Mucosa of rectum (tissue), 2 donors: ENCODE results near the gene FFAR3.
"Not testable (repeated sequence)": the region's sequence is repeated elsewhere in the genome, so short reads cannot be mapped to it uniquely, and the experiment has no call there.

Experiments
- H3K27ac ChIP-seq, 2 donors: one replicate each; pipeline ENCODE4 v1.7.0; 2013; ENCODE audit warnings: inconsistent platforms in 2 of 2, low read depth in 2 of 2, low read length in 2 of 2
- H3K27me3 ChIP-seq, 2 donors: one replicate each; pipeline ENCODE4 v1.7.0; 2013; ENCODE audit warnings: low read length in 2 of 2; ENCODE audit not compliant: control insufficient read depth in 2 of 2, insufficient read depth in 2 of 2
- H3K36me3 ChIP-seq, 2 donors: one replicate each; pipeline ENCODE4 v1.7.0; 2013; ENCODE audit warnings: low read length in 2 of 2; ENCODE audit not compliant: control insufficient read depth in 2 of 2, insufficient read depth in 2 of 2
- H3K4me1 ChIP-seq, 2 donors: one replicate each; pipeline ENCODE4 v1.7.0; 2013; ENCODE audit warnings: low read length in 2 of 2, mild to moderate bottlenecking in 1 of 2; ENCODE audit not compliant: control insufficient read depth in 2 of 2, insufficient read depth in 2 of 2
- H3K4me3 ChIP-seq, 2 donors: one replicate each; pipeline ENCODE4 v1.7.0; 2013; ENCODE audit warnings: low read length in 2 of 2
- H3K9ac ChIP-seq, 2 donors: one replicate each; pipeline ENCODE4 v1.7.0; 2013; ENCODE audit warnings: low read length in 2 of 2, low read depth in 1 of 2, mild to moderate bottlenecking in 1 of 2
- H3K9me3 ChIP-seq, 2 donors: one replicate each; pipeline ENCODE4 v1.7.0; 2013; ENCODE audit warnings: low read length in 2 of 2; ENCODE audit not compliant: control insufficient read depth in 2 of 2
- donor health status: healthy.
- donor health status: Normal muscosa, but diverticular disease.

The FFAR3 gene

DNA sequence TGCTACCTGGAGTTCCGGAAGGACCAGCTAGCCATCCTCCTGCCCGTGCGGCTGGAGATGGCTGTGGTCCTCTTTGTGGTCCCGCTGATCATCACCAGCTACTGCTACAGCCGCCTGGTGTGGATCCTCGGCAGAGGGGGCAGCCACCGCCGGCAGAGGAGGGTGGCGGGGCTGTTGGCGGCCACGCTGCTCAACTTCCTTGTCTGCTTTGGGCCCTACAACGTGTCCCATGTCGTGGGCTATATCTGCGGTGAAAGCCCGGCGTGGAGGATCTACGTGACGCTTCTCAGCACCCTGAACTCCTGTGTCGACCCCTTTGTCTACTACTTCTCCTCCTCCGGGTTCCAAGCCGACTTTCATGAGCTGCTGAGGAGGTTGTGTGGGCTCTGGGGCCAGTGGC is 1.1 kb downstream of the FFAR3 start:
- H3K4me1 ChIP-seq, H3K9ac ChIP-seq, H3K9me3 ChIP-seq, H3K36me3 ChIP-seq, H3K27ac ChIP-seq, H3K4me3 ChIP-seq, H3K27me3 ChIP-seq: not testable (repeated sequence)

GRCh38 chr19:35360081-35360480 is 1.8 kb downstream of the FFAR3 start:
- not testable (repeated sequence) for H3K4me1 ChIP-seq, H3K27me3 ChIP-seq, H3K4me3 ChIP-seq, H3K27ac ChIP-seq, H3K9ac ChIP-seq, H3K36me3 ChIP-seq, H3K9me3 ChIP-seq

DNA sequence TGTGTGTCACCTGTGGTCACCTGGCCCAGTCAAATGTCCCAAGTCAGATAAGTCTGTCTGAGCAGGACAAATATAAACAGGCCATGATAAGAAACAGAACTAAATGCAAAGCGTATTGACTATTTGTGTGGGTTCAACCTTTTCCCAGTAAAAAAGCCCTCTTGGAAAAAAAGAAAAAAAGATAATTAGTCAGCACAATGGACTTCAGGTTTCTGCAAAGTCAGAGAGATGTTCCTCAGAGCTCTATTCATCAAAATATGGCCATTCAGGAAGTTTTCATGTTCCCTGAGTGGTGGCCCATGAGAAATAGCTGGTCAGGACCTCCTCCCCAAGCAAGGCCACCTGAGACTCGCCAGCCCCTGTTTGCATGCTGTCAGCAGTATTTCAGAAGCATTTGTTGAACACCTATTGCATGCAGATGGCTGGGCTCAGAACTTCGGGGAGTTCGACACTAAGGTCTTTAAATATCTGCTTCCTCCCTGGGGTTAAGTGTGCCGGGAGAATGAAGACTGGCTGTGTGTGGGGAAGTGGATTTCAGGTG is 2.7 kb downstream of the FFAR3 start:
- H3K4me3 ChIP-seq = no peak overlapping the region
- H3K27me3 ChIP-seq = no peaks in the 10 kb centered on the region
- H3K27ac ChIP-seq = no peak overlapping the region
- no peaks in the 10 kb centered on the region for H3K36me3 ChIP-seq
- no peaks in the 10 kb centered on the region for H3K9me3 ChIP-seq
- H3K9ac ChIP-seq = no peak overlapping the region
- no peaks in the 10 kb centered on the region for H3K4me1 ChIP-seq

DNA sequence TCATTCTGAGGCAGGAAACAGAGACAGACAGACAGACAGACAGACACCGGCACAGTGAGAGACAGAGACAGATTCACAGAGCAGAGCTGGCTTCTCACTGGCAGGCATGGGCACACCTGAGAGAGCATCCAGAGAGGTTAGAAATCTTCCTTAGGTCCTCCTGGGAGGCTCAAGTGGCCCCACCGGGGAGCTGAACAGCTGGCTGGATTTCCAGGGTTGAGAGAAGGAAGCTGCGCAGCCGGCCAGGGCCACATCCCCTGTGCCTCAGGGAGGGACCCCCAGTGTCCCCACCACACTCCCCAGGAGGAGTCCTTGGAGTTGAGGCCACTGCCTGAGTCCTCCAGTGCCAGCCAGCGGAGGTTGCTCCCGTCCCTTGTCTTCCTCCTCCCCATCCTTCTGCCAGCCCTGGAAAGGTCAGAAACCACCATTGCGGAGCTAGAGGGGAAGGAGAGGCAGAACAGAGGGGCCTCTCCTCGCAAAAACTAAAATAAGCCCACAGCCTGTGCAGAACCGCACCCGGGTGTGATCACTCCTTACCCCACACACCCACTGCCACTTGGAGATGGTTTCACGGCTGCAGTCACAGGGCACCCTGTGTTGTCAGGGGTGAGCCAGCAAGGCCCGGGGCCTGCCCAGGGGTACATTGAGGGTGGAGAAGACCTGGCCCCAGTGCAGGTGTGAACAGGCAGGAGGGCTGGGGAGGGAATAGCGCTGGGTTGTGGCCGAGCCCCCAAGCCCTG is 4.2 kb downstream of the FFAR3 start:
- no peaks in the 10 kb centered on the region for H3K27me3 ChIP-seq

GRCh38 chr19:35363001-35363590 is 4.8 kb downstream of the FFAR3 start:
- Histone ChIP-seq H3K4me3 (no peak overlapping the region), H3K27me3 (no peaks in the 10 kb centered on the region), H3K36me3 (no peaks in the 10 kb centered on the region), H3K9ac (no peak overlapping the region), H3K4me1 (no peaks in the 10 kb centered on the region), H3K9me3 (no peaks in the 10 kb centered on the region), H3K27ac (no peak overlapping the region)

More for the DNA sequence above, 4.2 kb downstream of the FFAR3 start:
- H3K9me3 ChIP-seq = no peaks in the 10 kb centered on the region
- no peak overlapping the region for H3K4me3 ChIP-seq
- H3K9ac ChIP-seq = no peak overlapping the region
- H3K36me3 ChIP-seq = no peaks in the 10 kb centered on the region
- H3K27ac ChIP-seq = no peak overlapping the region
- H3K4me1 ChIP-seq = no peaks in the 10 kb centered on the region

DNA sequence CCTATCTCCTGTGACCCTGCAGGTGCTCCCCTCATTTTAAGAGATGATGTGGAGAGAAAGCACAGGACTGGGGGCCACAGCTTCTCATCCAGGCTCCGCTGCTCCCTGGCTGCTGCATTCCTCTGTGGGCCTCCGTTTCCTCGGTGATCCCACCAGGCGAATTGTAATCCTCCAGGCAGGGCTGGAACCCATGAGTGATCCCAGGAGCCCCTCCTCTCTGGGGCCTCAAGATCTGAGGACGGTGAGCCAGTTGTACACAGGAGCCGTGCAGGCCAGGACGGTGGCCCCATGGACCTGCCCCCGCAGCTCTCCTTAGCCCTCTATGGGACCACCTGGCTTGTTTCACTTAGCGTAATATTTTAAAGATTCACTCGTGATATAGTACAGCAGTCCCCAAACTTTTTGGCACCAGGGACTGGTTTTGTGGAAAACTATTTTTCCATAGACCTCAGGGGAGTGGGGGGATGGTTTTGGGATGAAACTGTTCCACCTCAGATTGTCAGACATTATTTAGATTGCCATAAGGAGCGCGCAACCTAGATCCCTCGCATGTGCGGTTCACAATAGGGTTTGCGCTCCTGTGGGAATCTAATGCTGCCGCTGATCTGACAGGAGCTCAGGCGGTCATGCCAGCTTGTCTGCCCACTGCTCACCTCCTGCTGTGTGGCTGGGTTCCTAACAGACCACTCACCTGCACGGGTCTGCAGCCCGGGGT is 5.6 kb downstream of the FFAR3 start:
- no peaks in the 10 kb centered on the region for H3K36me3 ChIP-seq
- no peaks in the 10 kb centered on the region for H3K9me3 ChIP-seq
- H3K27me3 ChIP-seq = no peaks in the 10 kb centered on the region
- no peak overlapping the region for H3K4me3 ChIP-seq
- no peaks in the 10 kb centered on the region for H3K4me1 ChIP-seq
- no peak overlapping the region for H3K27ac ChIP-seq
- no peak overlapping the region for H3K9ac ChIP-seq

DNA sequence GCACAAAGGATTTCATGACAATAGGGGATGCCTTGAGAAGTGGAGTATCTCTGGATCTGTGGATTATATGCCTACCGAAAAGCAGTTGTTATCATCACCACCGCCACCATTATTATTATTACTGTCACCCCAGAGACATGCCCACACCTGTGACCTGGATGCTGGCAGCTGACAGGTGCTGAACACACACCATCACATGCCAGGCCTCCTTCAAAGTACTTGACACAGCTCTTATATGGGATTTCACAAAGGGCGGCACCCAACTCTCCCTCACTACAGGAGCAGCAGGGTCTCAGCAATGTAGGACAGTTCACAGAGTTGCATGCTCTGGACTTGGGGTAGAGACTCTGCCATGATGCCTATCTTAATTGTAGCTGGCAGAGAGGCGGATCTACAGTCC is 7.0 kb downstream of the FFAR3 start:
- H3K4me3 ChIP-seq = no peak overlapping the region
- H3K27ac ChIP-seq = no peak overlapping the region
- H3K4me1 ChIP-seq = no peaks in the 10 kb centered on the region
- no peak overlapping the region for H3K9ac ChIP-seq
- H3K27me3 ChIP-seq = no peaks in the 10 kb centered on the region
- no peaks in the 10 kb centered on the region for H3K9me3 ChIP-seq
- no peaks in the 10 kb centered on the region for H3K36me3 ChIP-seq

GRCh38 chr19:35368378-35368777 is 10.1 kb downstream of the FFAR3 start:
- H3K27me3 ChIP-seq = no peaks in the 10 kb centered on the region
- no peak overlapping the region for H3K4me3 ChIP-seq
- H3K36me3 ChIP-seq = no peaks in the 10 kb centered on the region
- H3K9ac ChIP-seq = no peak overlapping the region
- H3K9me3 ChIP-seq = no peaks in the 10 kb centered on the region
- no peak overlapping the region for H3K27ac ChIP-seq
- H3K4me1 ChIP-seq = no peaks in the 10 kb centered on the region

DNA sequence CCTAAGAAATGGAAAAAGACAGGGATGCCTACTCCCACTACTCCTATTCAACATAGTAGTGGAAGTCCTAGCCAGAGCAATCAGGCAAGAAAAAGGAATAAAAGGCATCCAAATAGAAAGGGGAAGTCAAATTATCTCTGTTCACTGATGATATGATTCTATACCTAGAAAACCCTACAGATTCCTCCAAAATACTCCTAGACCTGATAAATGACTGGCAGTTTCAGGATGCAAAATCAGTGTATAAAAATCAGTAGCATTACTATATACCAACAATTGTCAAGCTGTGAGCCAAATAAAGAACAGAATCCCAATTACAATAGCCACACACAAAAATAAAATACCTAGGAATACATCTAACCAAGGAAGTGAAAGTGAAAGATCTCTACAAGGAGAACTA is 11.3 kb downstream of the FFAR3 start:
- Histone ChIP-seq H3K4me3 (no peak overlapping the region), H3K36me3 (no peaks in the 10 kb centered on the region), H3K9ac (no peak overlapping the region), H3K9me3 (no peaks in the 10 kb centered on the region), H3K4me1 (no peaks in the 10 kb centered on the region), H3K27me3 (no peaks in the 10 kb centered on the region), H3K27ac (no peak overlapping the region)

- Histone ChIP-seq H3K9ac (no peak within 1 kb of the TSS), H3K4me1 (no peaks in the 10 kb centered on the region), H3K9me3 (no peaks in the 10 kb centered on the region), H3K27ac (no peak within 1 kb of the TSS), H3K4me3 (no peak within 1 kb of the TSS), H3K36me3 (no peaks in the 10 kb centered on the region), H3K27me3 (no peaks in the 10 kb centered on the region)
These were observed 12.5 kb downstream of the FFAR3 start, which contains the start of gene GPR42 for GRCh38 chr19:35370722-35371121. Gene GPR42 (plus strand): TSS chr19:35371068. CDS start chr19:35371360, 292 bp downstream.
